Measurements from ENCODE around the gene ITGA11. TPM values are rescaled to one million over a fixed set of nuclear protein-coding genes. Genes with fewer than 3 reads are reported as not detected.

Gene ITGA11
- total RNA-seq, 1 experiment from 2014 or later: 0.12 TPM

DNA sequence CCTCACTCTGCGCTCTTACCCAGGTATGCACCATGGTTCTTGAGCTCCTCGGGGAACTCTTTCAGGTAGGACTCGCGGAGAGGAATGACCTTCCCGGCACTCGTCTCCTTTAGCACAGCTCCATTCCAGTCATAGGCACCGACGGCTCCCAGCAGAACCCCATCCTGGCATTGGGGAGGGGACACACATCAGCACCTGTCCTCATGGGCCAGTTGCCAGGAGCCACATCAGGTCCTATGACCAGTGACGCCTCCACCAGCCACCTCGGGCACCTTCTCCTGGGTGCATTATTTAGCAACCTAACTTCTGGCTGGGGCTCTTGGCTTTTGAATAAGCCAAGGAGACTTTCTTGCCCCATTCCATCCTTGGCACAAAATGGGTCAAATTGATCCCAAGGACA, 92.5 kb downstream of the ITGA11 start:
- DNase-seq (ENCODE audit: extremely low read depth, low read depth): no peak

DNA sequence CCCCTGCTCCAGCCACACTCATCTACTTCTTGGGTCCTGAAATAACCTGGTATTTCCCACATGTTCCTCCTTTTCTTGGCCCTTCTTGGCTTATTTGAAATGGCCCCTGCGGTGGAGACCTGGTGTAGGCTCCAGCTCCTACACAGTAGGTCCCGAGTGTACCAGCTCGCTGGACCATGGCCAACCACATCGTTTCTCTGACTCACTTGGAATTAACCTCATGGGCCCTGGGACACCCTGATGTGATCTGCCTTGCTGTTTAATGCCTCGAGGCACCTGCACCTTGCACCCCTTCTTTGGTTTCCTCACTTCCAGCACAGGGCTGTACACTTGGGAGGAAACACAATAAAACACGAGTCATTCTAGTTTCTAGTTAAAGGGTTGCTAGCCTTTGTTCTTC, 94.1 kb downstream of the ITGA11 start:
- DNase-seq (ENCODE audit: extremely low read depth, low read depth): no peak

DNA sequence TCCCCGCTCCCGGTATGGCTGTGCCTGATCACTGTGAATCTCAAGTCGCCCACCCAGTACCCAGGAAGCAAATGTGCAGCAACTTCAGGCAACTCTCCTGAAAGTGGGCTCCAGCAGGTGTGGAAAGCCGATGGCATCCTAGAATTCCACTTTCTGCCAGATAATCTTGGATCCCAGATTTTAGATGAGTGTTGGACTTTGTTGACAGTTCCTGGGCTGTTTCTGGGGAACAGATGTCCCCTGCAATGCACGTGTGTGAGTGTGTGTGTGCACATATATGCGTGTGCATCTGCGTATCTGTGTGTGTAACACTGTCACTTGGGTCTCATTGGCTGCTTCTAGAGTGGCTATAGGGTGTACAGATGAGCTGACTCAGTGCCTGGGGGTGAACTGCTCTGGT, 95.4 kb downstream of the ITGA11 start:
- no peak for DNase-seq (ENCODE audit: extremely low read depth, low read depth)

DNA sequence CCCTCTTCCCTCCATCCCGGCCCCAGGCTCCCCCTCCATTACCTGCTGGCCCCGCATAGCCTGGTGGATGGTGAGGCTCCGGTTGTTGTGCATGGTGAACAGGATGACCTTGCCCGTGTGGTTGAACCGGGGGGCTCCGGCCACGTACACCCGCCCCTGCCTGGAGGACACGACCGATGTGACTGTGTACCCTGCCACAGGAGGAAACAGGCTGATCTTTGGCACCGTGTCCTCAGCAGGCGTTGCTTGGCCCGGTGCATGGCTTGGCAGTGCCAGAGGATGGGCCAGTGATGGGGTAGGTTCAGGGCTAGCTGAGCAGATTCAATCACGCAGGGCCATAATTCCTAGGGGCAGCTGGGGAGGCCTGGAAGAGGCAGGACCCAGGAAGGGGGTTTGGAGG, 96.3 kb downstream of the ITGA11 start:
- no peak for DNase-seq (ENCODE audit: extremely low read depth, low read depth)

DNA sequence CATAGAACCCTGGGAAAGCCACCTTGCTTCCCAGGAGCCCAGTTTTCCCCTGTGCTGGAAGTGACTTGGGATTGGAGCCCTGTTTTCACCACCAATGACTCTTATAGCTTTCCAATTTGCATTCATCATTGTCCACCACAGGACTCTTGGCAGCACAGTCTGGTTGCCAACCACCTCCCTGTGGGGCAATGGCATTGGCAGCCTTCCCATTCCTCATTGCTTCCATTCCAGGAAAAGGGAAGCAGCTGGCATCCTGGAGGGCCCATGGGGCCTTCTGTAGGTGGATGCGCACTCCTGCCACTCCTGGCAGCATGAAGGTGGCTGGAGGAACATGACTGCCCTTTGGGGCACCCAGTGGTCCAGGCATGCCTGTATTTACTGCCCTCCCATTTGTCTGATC, 96.7 kb downstream of the ITGA11 start:
- DNase-seq (ENCODE audit: extremely low read depth, low read depth): no peak

DNA sequence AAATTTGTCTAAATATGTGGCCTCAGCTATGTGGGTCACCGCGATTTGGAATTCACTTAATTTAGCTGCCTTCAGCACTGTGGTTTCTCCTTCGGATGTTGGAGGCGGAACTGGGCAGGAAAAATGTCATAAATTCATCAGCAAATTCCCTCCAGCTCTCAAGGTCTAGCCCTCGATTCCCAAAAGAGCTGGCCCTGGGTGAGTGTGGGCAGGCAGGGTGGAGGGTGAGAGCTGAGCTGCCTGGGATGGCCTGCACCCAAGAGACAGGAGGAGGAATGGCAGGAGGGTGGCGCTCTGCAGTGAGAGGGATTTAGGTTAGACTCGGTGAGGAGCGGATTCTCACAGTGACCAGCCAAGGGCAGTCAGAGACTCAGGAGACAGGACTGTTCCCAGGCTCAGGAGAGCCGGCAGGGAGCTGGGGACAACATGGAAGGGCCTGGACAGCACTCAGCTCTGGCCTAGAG, 97.3 kb downstream of the ITGA11 start:
- no peak for DNase-seq (ENCODE audit: extremely low read depth, low read depth)

DNA sequence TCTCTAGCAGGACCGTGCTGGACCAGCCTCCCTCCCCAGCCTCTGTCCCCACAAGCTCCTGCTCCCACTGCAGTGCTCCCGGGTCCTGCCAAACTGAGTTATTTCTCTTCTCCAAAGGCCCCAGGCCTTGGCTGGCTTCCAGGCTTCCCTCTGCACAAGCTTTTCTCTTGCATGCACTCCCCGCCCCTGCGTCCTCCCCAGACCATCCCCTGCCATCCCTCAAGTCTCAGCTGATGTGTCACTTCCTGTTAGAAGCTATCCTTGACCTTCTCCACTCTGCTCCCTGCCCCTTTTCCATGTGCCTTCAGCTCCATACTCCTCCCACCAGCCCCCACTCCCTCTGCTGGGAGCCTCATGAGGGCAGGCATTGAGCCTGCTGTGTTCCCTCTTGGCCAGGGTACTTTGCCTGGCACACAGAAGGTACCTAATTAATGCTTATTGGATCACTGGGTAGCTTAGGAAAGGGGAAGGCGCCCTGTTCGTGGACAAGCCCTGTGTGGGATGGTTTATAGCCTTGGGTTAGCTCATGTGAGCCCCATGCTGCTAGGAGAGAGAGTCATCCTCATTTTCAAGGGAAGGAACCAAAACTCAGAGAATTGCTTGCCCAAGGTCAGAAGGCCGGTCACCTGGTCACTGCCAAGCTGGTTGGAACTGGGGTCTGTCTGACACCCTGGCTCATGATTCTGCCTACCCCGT, 98.0 kb downstream of the ITGA11 start:
- no peak for DNase-seq (ENCODE audit: extremely low read depth, low read depth)

DNA sequence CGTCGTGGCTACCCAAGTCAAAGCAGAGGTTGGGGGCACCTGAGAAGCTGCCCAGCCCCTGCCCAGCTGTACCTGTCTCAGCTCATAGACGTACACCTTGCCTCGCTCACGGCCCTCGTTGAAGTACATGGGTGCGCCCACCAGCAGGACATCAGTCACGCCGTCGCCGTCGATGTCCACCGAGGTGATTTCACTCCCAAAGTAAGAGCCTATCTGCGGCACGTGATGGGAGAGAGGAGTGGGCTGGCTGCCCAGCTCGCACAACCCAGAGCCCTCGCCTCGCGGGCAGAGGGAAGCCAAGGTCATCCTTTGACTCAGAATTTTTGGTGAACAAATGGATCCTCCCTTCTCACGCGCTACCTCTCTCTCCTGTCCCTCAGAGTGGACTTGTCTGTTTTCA, 99.7 kb downstream of the ITGA11 start:
- DNase-seq (ENCODE audit: extremely low read depth, low read depth): no peak

DNA sequence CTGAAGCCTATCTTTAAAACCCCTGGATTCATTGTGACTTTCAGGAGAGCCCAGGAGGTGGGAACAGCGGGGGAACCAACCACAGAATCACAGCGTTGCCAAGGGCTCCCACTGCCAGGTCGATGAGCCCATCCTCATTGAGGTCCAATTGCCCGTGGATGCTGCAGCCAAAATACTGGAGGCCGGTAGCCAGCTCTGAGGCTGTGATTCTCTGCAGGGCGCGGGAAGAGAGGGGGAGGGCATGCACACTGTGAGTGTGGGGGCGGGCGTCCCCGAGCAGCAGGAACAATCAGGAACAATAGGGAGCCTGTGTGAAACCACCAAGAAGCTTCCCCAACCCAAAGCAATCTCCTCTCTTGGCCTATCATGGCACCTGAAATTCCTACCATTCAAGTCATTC, 101.1 kb downstream of the ITGA11 start:
- DNase-seq (ENCODE audit: extremely low read depth, low read depth): no peak

DNA sequence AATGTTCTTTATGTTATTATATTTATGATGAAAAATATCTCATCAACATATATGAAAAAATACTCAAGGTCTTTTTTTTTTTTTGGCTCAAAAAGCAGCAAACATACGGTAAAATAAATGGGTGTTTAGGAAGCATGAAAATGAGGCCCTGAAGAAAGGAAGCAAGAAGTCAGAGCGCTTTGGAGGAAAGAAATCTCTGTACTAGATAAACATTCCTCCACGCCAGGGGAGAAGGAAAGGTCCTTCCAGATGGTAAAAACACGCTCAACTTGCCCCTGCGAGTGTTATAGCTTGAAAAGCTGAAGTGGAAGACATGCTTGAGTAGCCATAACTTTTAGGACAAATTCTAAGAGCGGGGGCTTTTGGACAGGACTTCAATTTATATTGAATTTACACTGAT, 101.5 kb downstream of the ITGA11 start:
- no peak for DNase-seq (ENCODE audit: extremely low read depth, low read depth)

DNA sequence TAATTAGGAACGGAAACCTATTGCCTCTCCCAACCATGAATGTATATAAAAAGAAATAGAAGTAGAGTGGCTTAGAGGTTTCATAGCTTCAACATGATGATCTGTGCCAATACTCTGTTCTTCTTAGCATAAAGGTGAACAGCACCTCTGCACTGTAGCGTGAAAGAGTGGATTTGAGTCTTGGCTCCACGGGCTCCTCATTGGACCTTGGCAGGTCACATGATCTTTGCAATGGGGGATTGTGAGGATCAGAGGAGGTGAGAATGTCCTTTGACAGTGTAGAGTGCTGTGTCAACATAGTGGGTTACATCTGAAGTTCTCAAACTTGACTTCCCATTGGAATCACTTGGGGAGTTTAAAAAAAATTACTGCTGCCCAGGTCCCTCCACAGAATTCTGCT, 103.0 kb downstream of the ITGA11 start:
- no peak for DNase-seq (ENCODE audit: extremely low read depth, low read depth)

DNA sequence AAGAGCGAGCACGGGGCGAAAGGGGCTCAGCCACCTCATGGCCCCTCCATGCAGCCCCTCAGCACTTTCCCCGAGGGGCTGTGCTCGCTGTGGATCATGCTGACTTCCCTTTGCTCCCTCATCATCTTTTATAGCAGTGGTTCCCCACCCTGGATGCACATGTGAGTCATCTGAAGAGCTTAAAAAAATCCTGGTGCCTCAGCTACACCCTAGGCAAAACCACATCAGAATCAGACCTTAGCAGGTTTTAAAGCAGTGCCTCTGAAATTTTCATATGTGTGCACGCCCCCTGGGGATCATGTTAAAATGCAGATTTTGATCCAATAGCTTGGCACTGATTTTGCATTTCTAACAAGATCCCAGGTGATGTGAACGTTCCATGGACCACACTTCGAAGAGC, 103.5 kb downstream of the ITGA11 start:
- DNase-seq (ENCODE audit: extremely low read depth, low read depth): no peak

DNA sequence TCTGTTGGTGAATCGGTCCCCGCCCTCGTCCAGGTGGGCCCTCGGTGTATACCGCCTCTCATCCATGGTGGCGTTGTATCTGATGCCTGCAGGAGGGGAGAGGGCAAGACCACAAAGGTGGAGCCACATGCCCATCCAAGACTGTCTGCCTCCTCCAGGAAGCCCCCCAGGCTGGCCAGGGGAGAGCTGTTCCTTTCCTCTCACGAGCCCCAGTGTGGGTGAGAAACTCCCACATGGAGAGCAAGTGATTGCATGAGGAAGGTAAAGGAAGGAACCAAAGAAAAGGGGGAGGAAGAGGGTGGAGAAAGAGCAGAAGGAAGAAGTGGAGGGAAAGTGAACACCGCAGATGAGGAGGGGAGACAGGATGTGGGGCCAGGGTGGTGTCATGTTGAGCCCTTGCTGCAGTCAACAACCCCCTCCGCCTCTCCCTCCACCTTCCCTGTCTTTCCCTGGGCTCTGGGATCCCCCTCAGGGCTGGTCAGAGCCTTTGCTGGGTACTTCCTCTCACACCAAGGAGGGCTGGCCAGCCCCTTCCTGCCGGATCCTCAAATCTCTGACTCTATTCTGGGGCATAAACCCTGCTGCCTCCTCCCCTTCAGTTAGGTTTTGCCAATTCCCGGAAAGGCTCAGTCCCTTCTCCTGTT, 105.1 kb downstream of the ITGA11 start:
- no peak for DNase-seq (ENCODE audit: extremely low read depth, low read depth)

DNA sequence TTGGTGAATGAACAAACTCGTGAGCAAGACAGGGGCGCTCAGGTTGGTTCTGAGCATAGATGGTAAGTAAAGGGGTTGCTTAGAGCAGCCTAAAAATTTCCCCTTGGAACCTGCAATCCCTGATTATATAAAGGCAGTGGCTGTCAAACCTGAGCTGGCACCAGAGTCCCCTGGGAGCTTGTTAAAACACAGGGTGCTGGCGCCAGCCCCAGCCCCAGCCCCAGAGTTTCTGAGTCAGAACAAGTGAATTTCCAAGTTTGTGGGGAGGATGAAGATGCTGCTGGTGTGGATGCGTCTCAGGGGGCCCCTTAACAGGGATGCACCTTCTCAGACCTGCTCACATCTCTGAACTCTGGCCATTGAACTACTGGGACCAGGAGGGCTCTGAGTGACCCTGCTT, 106.2 kb downstream of the ITGA11 start:
- DNase-seq (ENCODE audit: extremely low read depth, low read depth): no peak

DNA sequence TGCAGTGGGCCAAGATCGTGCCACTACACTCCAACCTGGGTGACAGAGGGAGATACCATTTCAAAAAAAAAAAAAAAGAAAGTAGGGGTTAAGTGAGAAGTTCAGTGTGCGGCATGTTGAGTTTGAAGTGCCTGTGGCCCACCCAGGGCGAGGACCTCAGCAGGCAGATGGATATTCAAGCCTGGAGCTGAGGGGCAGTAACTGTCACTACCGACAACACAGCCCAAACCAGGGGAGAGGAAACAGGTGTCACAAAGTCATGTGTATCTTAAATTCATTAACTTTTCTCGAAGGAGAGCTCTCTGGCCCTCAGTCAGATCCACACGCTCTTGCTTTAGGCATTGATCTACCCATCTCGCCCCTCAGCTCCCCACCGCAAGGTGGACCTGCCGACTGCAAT, 109.2 kb downstream of the ITGA11 start:
- DNase-seq (ENCODE audit: extremely low read depth, low read depth): no peak

DNA sequence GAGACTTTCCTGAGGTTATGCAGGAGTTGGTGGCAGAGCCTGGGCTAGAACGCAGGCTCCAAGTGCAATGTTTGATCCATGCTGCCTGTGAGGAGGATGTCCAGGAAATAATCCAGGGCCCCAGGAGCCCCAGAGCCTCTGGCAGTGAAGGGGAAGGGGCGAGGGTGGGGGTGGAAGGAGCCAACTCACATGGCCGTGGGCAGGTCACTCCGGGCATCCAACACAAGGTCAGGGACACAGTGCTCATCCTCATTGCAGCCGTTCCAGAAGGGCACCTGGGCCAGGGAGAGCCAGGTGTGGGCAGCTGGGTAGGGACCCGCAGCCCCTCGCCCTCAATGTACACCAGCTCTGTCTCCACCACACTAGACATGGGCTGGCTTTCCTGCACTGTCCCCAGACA, 110.7 kb downstream of the ITGA11 start:
- no peak for DNase-seq (ENCODE audit: extremely low read depth, low read depth)

DNA sequence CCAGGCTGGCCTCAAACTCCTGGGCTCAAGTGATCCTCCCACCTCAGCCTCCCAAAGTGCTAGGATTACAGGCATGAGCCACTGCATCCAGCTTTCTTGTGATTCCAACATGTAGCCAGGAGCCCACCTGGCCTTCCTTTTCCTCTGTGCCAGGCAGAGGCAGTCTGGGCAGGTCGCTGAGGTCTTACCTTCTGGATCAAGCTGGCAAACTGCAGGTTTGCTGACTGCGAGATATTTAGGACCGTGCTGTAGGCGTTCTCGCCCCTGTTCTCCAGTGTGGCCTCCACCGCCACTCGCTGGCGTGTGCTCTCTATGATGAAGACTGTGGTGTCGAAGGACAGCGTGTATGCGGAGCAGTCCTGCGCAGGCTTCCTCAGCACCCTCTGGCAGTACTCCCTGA, 112.0 kb downstream of the ITGA11 start:
- DNase-seq (ENCODE audit: extremely low read depth, low read depth): no peak

DNA sequence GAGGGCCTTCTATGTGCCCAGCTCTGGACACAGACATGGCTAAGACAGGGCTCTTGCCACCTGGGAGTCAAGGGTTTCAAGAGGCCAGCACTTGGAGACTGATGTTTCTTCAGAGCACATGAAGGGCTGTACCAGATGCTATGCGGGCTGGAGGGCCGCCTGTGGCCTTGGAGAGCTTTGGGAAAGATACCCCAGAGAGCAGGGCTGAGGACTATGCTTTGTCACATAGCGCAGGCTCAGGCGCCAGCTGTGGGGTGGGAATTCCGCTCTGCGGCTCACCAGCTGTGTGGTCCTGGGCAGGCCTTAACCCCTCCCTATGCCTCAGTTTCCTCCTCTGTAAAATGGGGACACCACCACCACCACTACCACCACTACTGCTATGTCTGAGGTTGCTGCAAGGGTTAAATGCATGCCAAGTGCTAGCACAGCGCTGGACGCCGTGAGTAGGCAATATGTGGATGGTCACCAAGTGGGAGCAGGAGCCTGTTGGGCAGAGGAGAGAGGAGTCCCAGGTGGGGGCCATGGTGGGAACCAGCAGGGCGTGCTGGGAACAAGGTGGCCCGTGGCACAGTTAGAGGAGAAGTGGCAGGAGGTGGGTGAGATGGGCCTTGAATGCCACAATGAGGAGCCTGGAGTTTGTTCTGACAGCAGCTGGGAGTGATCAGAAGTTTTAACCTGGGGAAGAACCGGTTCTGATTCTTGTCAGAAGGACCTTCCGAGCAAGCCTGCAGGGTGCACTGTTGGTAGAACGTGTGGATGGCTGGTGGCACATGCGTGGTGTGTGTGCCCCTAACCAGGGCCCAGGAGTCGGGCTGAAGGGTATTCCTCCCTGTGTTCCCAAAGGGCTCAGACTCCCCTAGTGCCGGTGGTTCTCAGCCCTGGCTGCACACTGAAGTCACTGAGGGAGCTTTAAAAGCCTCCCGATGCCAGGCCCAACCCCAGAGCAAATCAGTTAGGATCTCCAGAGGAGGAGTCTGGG, 112.7 kb downstream of the ITGA11 start:
- no peak for DNase-seq (ENCODE audit: extremely low read depth, low read depth)

DNA sequence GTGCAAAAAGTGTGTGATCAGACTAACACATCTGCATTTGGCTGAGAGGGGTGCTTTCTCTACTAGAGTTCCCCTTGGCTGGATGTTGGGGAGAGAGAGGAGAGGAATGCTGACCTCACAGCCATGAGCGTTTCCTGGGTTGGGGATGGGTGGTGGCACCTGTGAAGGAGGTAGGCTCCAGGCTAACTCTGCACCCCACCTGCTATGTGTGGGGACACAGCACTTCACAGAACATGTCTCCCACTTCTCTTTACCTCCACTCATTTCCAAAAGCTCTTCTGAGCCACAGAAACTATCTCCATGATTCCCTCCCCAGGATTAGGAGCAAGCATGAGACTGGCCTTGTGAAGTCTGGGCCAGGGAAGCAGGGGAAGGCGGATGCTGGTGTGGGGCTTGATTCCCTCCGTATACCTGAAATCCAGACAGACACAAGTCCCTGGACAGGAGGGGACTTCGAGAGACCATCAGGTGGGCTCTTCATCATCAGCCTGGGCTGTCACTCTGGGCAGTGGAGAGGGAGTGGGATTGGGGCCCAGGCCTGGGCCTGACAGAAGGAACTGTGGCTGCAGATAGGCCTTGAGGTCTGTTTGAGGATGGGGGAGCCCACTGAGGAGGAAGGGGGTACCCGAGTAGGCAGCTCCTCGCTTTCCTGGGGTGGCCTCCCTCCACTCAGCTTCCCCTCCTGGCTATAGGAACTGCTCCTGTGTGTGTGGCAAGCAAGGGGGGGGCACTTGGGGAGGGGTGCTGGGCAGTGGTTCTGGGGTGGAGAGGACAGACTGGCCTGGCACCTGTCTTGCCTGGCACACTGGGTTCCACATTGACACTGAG, 113.7 kb downstream of the ITGA11 start:
- no peak for DNase-seq (ENCODE audit: extremely low read depth, low read depth)

DNA sequence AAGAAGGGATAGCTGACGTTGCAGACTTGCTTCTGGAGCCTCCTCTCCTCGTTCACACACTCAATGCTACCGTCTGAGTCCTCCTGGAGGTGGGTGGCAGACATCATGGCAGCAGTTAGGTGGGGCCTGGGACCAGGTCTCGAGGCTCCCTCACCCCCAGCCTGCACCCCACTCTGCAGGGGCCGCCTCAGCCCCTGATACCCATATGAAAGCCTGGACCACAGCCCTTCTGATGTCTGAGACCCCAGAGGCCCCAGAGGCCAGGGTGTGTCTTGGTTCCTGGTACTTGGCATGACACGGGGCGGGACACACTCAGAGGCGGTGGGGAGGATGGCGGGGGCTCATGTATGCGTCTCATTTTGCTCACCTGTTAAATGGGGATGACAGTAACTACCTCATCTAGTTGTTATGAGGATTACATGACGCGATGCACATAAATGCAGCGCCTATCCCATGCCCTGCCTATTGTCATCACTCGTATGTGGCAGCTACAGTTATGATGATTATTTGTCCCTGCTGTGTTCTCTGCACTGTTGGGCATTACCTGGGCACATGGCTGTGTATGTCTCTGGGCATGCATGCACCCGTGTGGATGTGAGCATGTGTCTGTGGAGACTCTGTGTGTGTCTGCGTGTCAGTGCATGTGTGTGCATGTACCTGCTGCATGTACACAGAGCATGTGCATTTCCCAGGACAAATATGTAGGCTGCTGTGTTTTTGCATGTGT, 114.5 kb downstream of the ITGA11 start:
- DNase-seq (ENCODE audit: extremely low read depth, low read depth): no peak
